HCEC 1CT (cell line): ENCODE measurements around the gene CACNA2D3.

Experiments
- DNase-seq: peaks from one replicate; pipeline ENCODE4 v3.0.0-alpha.2; 2017

The CACNA2D3 gene

DNA sequence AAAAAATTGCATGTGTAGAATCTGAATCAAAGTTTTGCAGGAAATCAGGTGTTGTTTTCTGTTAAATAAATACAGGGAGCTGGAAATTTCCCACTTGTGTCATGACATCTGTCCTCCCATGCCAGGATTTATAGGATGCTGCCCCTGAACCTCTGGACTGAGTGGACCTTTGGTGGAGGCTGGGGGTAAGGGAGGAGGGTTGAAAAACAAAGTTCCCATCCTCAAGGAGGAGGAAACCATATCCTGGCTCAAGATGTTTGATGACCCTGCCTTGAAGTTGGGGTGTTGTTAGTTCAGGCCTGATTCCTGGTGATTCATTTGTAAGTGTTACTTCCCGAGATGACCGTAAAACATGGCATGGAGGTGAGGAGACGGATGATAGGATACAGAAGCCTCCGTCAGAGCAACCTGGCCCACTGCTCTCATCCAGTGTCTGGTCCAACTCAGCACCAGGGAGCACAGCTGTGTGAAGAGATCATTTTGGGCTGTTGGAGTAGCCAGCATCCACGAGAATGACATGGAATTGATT, 223.6 kb downstream of the CACNA2D3 start:
- DNase-seq: no peak

DNA sequence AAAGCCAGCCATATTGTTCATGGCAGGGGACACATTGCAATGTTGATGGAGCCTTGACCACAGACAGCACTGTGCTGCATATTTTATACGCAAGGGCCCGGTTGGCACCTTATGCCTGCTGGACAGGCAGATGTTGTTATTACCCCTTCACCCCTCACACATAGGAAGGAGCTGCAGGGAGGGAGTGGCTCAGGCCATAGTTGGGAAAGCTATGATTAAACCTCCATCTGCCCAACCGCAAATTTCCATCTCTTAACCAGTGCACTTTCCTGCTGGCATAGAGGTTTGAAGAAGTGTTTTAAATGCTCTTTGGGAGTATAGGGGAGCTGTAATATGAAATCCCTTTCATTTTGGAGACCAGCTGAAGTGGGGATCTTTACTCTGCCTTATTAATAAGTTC, 224.7 kb downstream of the CACNA2D3 start:
- no peak for DNase-seq

GRCh38 chr3:54347933-54348332, 225.6 kb downstream of the CACNA2D3 start:
- no peak for DNase-seq

GRCh38 chr3:54349231-54349652, 226.9 kb downstream of the CACNA2D3 start:
- no peak for DNase-seq

GRCh38 chr3:54349691-54350090, 227.3 kb downstream of the CACNA2D3 start:
- DNase-seq: no peak

GRCh38 chr3:54353546-54353945, 231.2 kb downstream of the CACNA2D3 start:
- DNase-seq: no peak

DNA sequence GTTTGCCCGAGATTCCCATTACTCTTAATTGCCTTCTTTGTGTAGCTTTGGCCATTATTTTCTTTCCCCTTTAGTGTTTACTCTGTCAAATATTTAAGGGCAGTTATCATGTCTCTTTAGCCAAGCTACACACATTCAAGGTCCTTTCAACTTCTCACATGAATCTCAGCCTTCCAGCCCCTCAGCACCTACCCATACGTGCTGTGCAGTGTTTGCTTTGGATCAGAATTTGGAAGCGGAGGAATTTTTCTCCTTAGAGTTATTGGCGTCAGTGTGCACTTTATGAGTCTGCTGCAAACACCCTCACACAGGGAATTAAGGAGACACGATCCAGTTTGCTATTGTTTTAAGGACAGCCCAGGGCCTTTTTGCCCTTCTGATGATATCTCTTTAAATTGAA, 231.6 kb downstream of the CACNA2D3 start:
- no peak for DNase-seq

DNA sequence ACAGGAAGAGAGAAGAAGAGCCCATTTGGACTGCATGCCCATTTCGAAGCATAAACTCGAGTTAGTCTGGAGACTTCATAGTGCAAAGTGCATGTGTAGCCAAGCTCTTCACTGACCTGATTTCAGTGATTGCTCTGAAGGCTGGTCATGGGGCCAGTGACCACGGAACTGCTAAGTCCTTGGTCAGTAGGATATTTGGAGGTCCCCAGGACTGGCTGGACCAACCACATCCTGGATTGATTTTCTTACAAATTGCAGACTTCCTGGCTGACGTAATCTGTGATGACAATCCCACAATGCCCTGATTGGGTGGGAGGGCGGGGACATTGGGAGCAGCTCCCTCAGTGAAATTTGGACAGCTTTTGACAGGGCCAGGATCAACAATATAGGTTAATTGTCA, 233.4 kb downstream of the CACNA2D3 start:
- DNase-seq: no peak

GRCh38 chr3:54356261-54357045, 234.1 kb downstream of the CACNA2D3 start:
- no peak for DNase-seq

DNA sequence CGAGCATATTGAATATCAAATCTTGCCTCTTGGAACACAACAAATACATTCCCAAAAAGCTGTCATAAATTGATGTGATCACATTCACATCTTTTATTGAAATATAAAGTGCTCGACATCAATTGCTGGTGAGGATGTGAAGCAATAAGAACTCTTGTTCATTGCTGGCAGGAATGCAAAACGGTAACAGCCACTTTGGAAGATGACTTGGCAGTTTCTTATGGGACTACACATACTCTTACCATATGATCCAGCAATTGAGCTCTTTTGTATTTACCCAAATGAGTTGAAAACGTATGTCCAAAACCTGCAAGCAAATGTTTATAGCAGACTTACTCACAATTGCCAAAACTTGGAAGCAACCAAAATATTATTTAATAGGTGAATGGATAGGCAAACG, 234.9 kb downstream of the CACNA2D3 start:
- no peak for DNase-seq

GRCh38 chr3:54358316-54358715, 236.0 kb downstream of the CACNA2D3 start:
- no peak for DNase-seq

- DNase-seq: no peak
Observed at GRCh38 chr3:54358969-54359694, 236.8 kb downstream of the CACNA2D3 start.

GRCh38 chr3:54360320-54360719, 238.0 kb downstream of the CACNA2D3 start:
- no peak for DNase-seq

DNA sequence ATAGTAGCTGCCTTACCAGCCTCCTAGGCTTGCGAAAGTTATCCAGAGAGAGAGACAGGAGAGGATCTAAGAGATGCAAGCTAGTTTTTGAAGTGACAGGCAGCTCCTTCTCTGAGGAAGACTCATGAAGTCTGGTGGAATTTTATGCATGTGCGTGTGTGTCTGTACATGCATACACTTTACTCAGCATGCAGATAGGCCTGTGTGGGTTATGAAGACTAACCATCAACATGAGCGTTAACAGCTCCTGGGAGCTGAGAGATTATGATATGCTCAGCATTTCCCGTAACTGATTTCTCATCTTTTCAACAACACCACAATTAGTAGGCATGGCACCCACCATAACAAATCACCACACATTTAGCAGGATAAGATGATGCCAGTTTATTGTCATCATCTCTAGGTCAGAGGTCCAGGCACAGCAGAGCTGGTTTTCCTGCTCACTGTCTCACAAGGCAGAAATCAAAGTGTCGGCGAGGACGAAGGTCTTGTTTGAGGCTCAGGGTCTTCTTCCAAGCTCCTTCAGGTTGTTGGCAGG, 239.5 kb downstream of the CACNA2D3 start:
- DNase-seq: no peak

DNA sequence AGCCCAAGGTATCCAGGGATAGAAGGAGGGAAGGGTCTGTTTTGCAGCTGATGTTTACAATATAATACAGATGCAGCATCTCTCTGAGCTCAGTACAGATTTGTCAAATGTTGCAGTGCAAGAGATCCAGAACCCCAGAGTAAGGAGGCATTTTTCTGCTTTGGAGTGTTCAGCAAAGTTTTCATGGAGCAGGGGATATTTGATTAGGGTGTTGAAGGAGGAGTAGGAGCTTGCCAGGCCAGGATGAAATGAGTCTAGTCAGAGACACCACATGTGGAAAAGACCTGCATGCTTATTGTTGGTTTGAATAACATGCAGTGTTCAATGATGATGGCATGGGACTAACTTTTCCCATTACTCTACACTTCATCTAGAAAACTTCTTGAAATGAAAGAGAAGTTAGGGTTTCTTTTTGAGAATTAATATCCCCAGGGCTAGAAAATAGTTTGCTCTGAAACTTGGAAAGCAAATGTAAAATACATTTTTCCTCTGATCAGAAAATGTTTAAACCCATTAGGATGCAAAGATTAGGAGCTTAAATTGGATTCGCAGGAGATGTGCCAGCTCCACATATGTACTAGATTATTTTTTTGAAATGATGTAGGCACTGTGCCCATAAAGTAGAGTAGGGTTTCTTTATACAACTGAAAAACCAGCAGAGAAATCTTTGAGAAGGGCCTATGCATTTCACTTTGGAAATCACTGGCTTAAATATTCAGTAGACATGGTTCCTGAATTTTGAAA, 243.8 kb downstream of the CACNA2D3 start:
- DNase-seq: no peak

DNA sequence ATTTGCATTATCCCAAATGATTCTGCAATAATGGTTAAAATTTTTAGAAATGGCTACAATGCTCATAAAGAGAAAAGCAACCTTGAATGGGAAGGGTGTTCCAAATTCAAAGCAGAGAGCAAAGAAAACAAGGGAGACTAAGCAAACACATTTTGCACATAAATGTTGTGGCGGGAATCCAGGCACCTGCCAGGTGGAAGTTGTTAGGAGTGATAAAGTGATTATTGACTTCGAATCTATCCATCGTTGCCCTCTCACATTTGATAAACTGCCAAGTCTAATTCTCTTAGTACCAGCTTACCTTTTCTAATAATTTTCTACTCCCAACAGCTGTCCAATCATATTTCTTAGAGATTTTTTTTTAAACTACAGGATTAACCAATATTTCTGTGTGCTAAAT, 244.5 kb downstream of the CACNA2D3 start:
- no peak for DNase-seq

DNA sequence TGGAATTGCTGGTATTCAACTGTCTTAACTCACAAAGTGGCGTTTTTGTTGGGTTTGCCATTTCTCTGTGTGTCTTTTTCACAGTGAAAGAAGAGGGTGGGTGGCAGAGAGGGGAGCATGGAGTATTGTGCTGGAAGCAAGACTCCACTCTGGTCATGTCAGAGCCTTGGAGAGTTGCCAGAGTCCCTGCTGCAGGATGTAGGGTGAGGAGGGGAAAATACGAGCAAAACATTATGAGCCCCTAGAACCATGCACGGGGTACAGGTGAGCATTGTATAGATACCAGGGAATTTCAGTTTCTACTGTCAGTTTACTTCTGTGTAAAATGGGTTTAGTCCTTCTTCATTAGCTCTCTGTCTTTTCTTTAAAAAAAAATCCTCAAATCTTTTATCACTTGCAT, 249.9 kb downstream of the CACNA2D3 start:
- DNase-seq: no peak

- DNase-seq: no peak
Observed at GRCh38 chr3:54374214-54374852, 252.0 kb downstream of the CACNA2D3 start.

GRCh38 chr3:54376142-54376807, 253.9 kb downstream of the CACNA2D3 start:
- DNase-seq: no peak

DNA sequence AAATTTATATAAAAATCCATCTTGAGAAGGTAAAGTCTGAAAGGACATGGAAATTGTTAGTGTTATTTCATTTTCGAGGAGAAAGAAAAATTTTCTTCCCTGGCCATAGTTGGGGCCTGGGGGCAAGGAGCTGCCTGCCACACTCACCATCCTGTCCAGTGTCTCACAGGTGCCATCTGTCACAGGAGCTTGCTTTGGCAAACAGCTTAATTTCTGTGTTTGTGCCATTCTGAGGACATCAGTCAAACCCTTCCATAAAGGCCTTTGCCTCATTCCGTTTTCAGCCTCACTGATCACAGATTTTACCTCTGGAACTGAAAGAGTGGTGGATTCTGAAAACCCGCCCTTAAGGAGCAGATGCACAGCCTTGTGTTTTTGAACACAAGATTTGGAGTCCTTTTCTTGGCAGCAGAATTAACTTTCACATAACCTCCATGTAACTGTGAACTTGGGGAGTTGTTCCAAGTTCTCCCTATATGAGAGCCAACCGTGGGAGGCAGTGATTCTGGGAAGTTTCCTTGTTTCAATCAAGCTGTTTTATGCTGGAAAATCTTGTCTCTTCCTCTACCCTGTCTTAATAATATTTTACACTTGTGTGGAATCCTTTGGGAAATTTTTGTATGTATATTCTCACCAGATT, 254.7 kb downstream of the CACNA2D3 start:
- no peak for DNase-seq

- DNase-seq: no peak
Observed at GRCh38 chr3:54378184-54378583, 255.8 kb downstream of the CACNA2D3 start.

- DNase-seq: no peak
Observed at GRCh38 chr3:54384279-54384678, 261.9 kb downstream of the CACNA2D3 start.
